ENCODE measurements around the gene EXOC6B. TPM values are rescaled to one million over a fixed set of nuclear protein-coding genes. Genes with fewer than 3 reads are reported as not detected.

Gene EXOC6B
- total and polyA plus RNA-seq, 9 of the 15 experiments (the other 6 are each of a cell fraction or from before 2014, with no cell fraction given), result 0.28 to 4.2 (median 2.0) TPM

DNA sequence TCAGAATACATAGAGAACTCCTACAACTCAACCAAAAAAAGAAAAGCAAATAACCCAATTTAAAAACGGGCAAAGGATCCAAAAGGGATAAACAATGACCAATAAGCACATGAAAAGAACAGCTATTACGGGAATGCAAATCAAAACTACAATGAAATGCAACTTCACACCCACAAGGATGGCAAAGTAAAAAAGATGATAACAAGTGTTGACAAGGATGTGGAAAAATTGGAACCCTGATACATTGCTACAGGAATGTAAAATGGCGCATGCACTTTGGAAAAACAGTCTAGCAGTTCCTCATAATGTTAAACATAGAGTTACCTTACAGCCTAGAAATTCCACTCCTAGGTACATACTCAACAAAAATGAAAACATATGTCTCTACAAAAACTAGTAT is 4.7 kb downstream of the EXOC6B start (continued):
- TF ChIP-seq, protein P1, sequence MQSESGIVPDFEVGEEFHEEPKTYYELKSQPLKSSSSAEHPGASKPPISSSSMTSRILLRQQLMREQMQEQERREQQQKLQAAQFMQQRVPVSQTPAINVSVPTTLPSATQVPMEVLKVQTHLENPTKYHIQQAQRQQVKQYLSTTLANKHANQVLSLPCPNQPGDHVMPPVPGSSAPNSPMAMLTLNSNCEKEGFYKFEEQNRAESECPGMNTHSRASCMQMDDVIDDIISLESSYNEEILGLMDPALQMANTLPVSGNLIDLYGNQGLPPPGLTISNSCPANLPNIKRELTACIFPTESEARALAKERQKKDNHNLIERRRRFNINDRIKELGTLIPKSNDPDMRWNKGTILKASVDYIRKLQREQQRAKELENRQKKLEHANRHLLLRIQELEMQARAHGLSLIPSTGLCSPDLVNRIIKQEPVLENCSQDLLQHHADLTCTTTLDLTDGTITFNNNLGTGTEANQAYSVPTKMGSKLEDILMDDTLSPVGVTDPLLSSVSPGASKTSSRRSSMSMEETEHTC (IDR thresholded peaks at IDR 0.05), result no peak
- TF ChIP-seq RFX5 (IDR thresholded peaks at IDR 0.05; ENCODE audit: low read depth, low read length) (no peak), BRD4 (IDR thresholded peaks at IDR 0.05) (no peak), PTRF (tag; IDR thresholded peaks at IDR 0.05) (no peak), WHSC1 (IDR thresholded peaks at IDR 0.05; ENCODE audit: low read length) (no peak)
- TF ChIP-seq, protein P2, sequence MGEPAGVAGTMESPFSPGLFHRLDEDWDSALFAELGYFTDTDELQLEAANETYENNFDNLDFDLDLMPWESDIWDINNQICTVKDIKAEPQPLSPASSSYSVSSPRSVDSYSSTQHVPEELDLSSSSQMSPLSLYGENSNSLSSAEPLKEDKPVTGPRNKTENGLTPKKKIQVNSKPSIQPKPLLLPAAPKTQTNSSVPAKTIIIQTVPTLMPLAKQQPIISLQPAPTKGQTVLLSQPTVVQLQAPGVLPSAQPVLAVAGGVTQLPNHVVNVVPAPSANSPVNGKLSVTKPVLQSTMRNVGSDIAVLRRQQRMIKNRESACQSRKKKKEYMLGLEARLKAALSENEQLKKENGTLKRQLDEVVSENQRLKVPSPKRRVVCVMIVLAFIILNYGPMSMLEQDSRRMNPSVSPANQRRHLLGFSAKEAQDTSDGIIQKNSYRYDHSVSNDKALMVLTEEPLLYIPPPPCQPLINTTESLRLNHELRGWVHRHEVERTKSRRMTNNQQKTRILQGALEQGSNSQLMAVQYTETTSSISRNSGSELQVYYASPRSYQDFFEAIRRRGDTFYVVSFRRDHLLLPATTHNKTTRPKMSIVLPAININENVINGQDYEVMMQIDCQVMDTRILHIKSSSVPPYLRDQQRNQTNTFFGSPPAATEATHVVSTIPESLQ (CRISPR knock-in tag; IDR thresholded peaks at IDR 0.05), result no peak

DNA sequence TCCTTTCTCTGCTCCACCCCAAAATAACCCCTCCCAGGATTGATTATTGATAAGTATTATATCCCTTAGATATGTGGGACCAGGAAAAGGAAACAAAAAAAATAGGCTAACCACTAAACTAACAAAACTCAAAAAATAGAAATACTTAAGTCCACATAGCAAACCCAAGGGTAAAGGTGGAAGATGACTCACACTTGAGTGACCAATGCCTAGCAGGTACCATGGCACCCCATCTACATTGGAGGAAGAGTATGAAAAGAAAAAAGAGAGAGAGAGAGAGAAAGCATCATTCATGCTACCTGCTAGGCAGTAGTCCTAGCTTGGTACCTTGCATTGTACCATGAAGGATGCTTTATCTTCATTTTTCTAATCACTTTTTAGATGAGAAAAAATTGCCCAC is 6.3 kb downstream of the EXOC6B start:
- ATAC-seq, result no peak
- H3K9me1 ChIP-seq (ENCODE audit: control insufficient read depth, insufficient read depth, low read length), result no peaks in the 10 kb centered on the region
- BruUV-seq (replicated peaks), result no TSS peak
- ChIA-PET CTCF (ENCODE audit: low intra/inter-chr PET ratio) (no interaction called here), POLR2A (no interaction called here)
- no peaks in the 10 kb centered on the region for H3K79me2 ChIP-seq (ENCODE audit: control insufficient read depth, insufficient read depth, low read length)
- H3K4me1 ChIP-seq (replicated peaks in 1 of 2; ENCODE audit: control insufficient read depth in 2 of 2, insufficient read depth in 2 of 2, low read length in 2 of 2), result peaks cover 0 to 2% of the 10 kb centered on the region in 2 experiments; a peak in 2 of 5 replicates
- no peak overlapping the region for H3K4me3 ChIP-seq
- H3K9me3 ChIP-seq (replicated peaks; ENCODE audit: control insufficient read depth, insufficient read depth, low read depth, low read length), result no peaks in the 10 kb centered on the region
- H3K9ac ChIP-seq (ENCODE audit: insufficient read depth in 1 of 2, low read depth in 2 of 2, low read length in 2 of 2), result no peak overlapping the region
- no peak overlapping the region for H3K4me2 ChIP-seq (ENCODE audit: insufficient read depth, low read length)
- intact Hi-C loops (cut with micrococcal nuclease) (loop anchor here (5.0 kb wide), 1 partner anchor 43 kb away; no protein-coding TSS in a partner anchor), in situ Hi-C loops (cut with MboI) (no loop called here)
- H3K36me3 ChIP-seq (ENCODE audit: control insufficient read depth, insufficient read depth, low read length), result no peaks in the 10 kb centered on the region
- no peak for DNase-seq (ENCODE audit: extremely low read depth in 1 of 4, low spot score in 3 of 4)
- H2AFZ ChIP-seq (ENCODE audit: low read depth, low read length), result no peak overlapping the region
- no peak for FAIRE-seq
- peaks cover 3 to 4% of the 10 kb centered on the region in 2 experiments; a peak in 3 of 5 replicates for H3K27me3 ChIP-seq (ENCODE audit: control insufficient read depth in 2 of 2, insufficient read depth in 2 of 2, low read length in 2 of 2)
- no peaks in the 10 kb centered on the region for H4K20me1 ChIP-seq (replicated peaks; ENCODE audit: control insufficient read depth, insufficient read depth, low read length)
- H3K27ac ChIP-seq (ENCODE audit: extremely low read depth, low read depth, low read length), result no peak overlapping the region
- TF ChIP-seq ZNF668 (CRISPR knock-in tag; IDR thresholded peaks at IDR 0.05) (no peak), U2AF2 (optimal IDR thresholded peaks at IDR 0.05; ENCODE audit: low read depth, low read length) (no peak), HNRNPL (IDR thresholded peaks at IDR 0.05; ENCODE audit: low read depth, low read length) (no peak), ILK (tag; IDR thresholded peaks at IDR 0.05; ENCODE audit: borderline replicate concordance, low read depth) (no peak), KLF10 (CRISPR knock-in tag; IDR thresholded peaks at IDR 0.05) (no peak), CREB1 (IDR thresholded peaks at IDR 0.05) (no peak), CREB1 (CRISPR knock-in tag; IDR thresholded peaks at IDR 0.05) (no peak), JUN (IDR thresholded peaks at IDR 0.05; ENCODE audit: borderline replicate concordance, low read depth, low read length) (no peak), JUN (CRISPR knock-in tag; IDR thresholded peaks at IDR 0.05; ENCODE audit: borderline replicate concordance) (no peak), PRPF4 (IDR thresholded peaks at IDR 0.05; ENCODE audit: insufficient read depth, low read depth, low read length, poor library complexity, severe bottlenecking) (no peak), NFE2L1 (tag; IDR thresholded peaks at IDR 0.05; ENCODE audit: borderline replicate concordance, low read depth) (no peak)

All from K562 (cell line).